ENCODE measurements around the gene COL18A1.
"Not testable (repeated sequence)": the region's sequence is repeated elsewhere in the genome, so short reads cannot be mapped to it uniquely, and the experiment has no call there.

DNA sequence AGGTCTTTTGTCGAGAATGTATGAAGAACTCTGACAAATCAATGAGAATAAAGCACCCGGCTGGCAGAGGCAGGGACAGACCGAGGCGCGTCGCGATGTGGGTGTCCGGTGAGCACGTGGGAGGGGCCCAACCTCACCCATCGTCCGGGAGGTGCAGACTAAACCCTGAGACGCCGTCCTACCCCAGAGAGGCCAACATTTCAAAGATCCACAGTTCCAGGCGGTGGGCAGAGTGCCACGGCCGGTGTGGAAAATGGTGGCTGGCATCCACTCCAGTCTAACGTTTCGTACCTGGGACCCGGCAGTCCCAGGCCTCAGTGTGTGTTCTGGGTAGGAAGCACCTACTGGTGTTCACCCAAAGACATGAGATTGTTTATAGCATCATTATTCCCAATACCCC, 41.7 kb upstream of the COL18A1 start:
- not testable (repeated sequence) for TF ChIP-seq POLR2AphosphoS5 (IDR thresholded peaks at IDR 0.05; ENCODE audit: low read depth, low read length)
- TF ChIP-seq, protein P1, sequence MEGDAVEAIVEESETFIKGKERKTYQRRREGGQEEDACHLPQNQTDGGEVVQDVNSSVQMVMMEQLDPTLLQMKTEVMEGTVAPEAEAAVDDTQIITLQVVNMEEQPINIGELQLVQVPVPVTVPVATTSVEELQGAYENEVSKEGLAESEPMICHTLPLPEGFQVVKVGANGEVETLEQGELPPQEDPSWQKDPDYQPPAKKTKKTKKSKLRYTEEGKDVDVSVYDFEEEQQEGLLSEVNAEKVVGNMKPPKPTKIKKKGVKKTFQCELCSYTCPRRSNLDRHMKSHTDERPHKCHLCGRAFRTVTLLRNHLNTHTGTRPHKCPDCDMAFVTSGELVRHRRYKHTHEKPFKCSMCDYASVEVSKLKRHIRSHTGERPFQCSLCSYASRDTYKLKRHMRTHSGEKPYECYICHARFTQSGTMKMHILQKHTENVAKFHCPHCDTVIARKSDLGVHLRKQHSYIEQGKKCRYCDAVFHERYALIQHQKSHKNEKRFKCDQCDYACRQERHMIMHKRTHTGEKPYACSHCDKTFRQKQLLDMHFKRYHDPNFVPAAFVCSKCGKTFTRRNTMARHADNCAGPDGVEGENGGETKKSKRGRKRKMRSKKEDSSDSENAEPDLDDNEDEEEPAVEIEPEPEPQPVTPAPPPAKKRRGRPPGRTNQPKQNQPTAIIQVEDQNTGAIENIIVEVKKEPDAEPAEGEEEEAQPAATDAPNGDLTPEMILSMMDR (IDR thresholded peaks at IDR 0.05) = not testable (repeated sequence)
- TF ChIP-seq, protein P2, sequence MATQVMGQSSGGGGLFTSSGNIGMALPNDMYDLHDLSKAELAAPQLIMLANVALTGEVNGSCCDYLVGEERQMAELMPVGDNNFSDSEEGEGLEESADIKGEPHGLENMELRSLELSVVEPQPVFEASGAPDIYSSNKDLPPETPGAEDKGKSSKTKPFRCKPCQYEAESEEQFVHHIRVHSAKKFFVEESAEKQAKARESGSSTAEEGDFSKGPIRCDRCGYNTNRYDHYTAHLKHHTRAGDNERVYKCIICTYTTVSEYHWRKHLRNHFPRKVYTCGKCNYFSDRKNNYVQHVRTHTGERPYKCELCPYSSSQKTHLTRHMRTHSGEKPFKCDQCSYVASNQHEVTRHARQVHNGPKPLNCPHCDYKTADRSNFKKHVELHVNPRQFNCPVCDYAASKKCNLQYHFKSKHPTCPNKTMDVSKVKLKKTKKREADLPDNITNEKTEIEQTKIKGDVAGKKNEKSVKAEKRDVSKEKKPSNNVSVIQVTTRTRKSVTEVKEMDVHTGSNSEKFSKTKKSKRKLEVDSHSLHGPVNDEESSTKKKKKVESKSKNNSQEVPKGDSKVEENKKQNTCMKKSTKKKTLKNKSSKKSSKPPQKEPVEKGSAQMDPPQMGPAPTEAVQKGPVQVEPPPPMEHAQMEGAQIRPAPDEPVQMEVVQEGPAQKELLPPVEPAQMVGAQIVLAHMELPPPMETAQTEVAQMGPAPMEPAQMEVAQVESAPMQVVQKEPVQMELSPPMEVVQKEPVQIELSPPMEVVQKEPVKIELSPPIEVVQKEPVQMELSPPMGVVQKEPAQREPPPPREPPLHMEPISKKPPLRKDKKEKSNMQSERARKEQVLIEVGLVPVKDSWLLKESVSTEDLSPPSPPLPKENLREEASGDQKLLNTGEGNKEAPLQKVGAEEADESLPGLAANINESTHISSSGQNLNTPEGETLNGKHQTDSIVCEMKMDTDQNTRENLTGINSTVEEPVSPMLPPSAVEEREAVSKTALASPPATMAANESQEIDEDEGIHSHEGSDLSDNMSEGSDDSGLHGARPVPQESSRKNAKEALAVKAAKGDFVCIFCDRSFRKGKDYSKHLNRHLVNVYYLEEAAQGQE (IDR thresholded peaks at IDR 0.05; ENCODE audit: insufficient read depth in 1 of 2, low read depth in 2 of 2, low read length in 1 of 2) = not testable (repeated sequence)

Measured in Panc1 (cell line).